NCI-H1694 (cell line): ENCODE measurements around the gene ADAM19.

ENCODE experiments used
- DNase-seq: peaks from one replicate; lab custom pipeline; 2025; lab: John Stamatoyannopoulos, UW

The ADAM19 gene

GRCh38 chr5:157513182-157513581 lies 62.4 kb downstream of the ADAM19 start:
- no peak for DNase-seq

- no peak for DNase-seq
These were observed 63.6 kb downstream of the ADAM19 start for GRCh38 chr5:157511651-157512644.

- DNase-seq = no peak
These were observed 64.9 kb downstream of the ADAM19 start for GRCh38 chr5:157510682-157511081.

GRCh38 chr5:157509587-157509986 lies 66.0 kb downstream of the ADAM19 start:
- DNase-seq = no peak

GRCh38 chr5:157509093-157509492 lies 66.5 kb downstream of the ADAM19 start:
- DNase-seq = no peak

GRCh38 chr5:157506981-157507780 lies 68.4 kb downstream of the ADAM19 start:
- no peak for DNase-seq

- no peak for DNase-seq
These were observed 69.4 kb downstream of the ADAM19 start for GRCh38 chr5:157506066-157506590.

- DNase-seq = no peak
These were observed 70.1 kb downstream of the ADAM19 start for GRCh38 chr5:157505496-157505895.

- DNase-seq = no peak
These were observed 71.5 kb downstream of the ADAM19 start for GRCh38 chr5:157504053-157504452.

- DNase-seq = no peak
These were observed 73.4 kb downstream of the ADAM19 start for GRCh38 chr5:157502143-157502647.

- no peak for DNase-seq
These were observed 77.5 kb downstream of the ADAM19 start for GRCh38 chr5:157497875-157498611.

- no peak for DNase-seq
These were observed 78.7 kb downstream of the ADAM19 start for GRCh38 chr5:157496864-157497263.

GRCh38 chr5:157494178-157494832 lies 81.3 kb downstream of the ADAM19 start:
- DNase-seq = no peak

- DNase-seq = no peak
These were observed 82.7 kb downstream of the ADAM19 start for GRCh38 chr5:157492886-157493285.

GRCh38 chr5:157491471-157491995 lies 84.0 kb downstream of the ADAM19 start:
- no peak for DNase-seq

GRCh38 chr5:157487358-157487757 lies 88.2 kb downstream of the ADAM19 start:
- DNase-seq = no peak

- no peak for DNase-seq
These were observed 88.7 kb downstream of the ADAM19 start for GRCh38 chr5:157486861-157487260.

GRCh38 chr5:157486221-157486681 lies 89.3 kb downstream of the ADAM19 start:
- DNase-seq = no peak

GRCh38 chr5:157485811-157486210 lies 89.8 kb downstream of the ADAM19 start:
- DNase-seq = no peak

GRCh38 chr5:157485340-157485739 lies 90.2 kb downstream of the ADAM19 start:
- DNase-seq = no peak

- DNase-seq = peak; percentile 50
These were observed 90.8 kb downstream of the ADAM19 start for GRCh38 chr5:157484768-157485167.
